CD4-positive, alpha-beta T cell treated with Interleukin-17A for 1 hour (primary cell): ENCODE data around the gene USP3.

Experiments
- DNase-seq: peaks from one replicate; pipeline ENCODE4 v3.0.0-alpha.2; 2020

USP3 gene

GRCh38 chr15:63553388-63553791 is 49.0 kb downstream of the USP3 start:
- peak; percentile 23 for DNase-seq

- no peak for DNase-seq
Measured at GRCh38 chr15:63554337-63554927, 50.0 kb downstream of the USP3 start.

GRCh38 chr15:63555507-63555906 is 51.1 kb downstream of the USP3 start:
- DNase-seq = no peak

GRCh38 chr15:63556246-63556645 is 51.9 kb downstream of the USP3 start:
- DNase-seq = no peak

- no peak for DNase-seq
Measured at GRCh38 chr15:63556736-63557135, 52.3 kb downstream of the USP3 start.

- DNase-seq = no peak
Measured at GRCh38 chr15:63559753-63560152, 55.4 kb downstream of the USP3 start.

- DNase-seq = peak; percentile 19
Measured at GRCh38 chr15:63560741-63561448, 56.5 kb downstream of the USP3 start.

GRCh38 chr15:63564093-63564492 is 59.7 kb downstream of the USP3 start:
- no peak for DNase-seq

GRCh38 chr15:63565536-63566186 is 61.3 kb downstream of the USP3 start:
- no peak for DNase-seq

- no peak for DNase-seq
Measured at GRCh38 chr15:63572749-63573464, 68.5 kb downstream of the USP3 start.

GRCh38 chr15:63573533-63573932 is 69.1 kb downstream of the USP3 start:
- no peak for DNase-seq

GRCh38 chr15:63575312-63575711 is 70.9 kb downstream of the USP3 start:
- DNase-seq = no peak

GRCh38 chr15:63576441-63576840 is 72.0 kb downstream of the USP3 start:
- DNase-seq = no peak

GRCh38 chr15:63582179-63582578 is 77.8 kb downstream of the USP3 start:
- DNase-seq = no peak

GRCh38 chr15:63582718-63583426 is 78.5 kb downstream of the USP3 start:
- DNase-seq = no peak

GRCh38 chr15:63586790-63587189 is 82.4 kb downstream of the USP3 start:
- DNase-seq = no peak

GRCh38 chr15:63587527-63587926 is 83.1 kb downstream of the USP3 start:
- no peak for DNase-seq

- no peak for DNase-seq
Measured at GRCh38 chr15:63588826-63589225, 84.4 kb downstream of the USP3 start.

GRCh38 chr15:63593705-63594671 is 89.6 kb downstream of the USP3 start:
- DNase-seq = no peak

- DNase-seq = no peak
Measured at GRCh38 chr15:63595065-63595464, 90.7 kb downstream of the USP3 start.

- no peak for DNase-seq
Measured at GRCh38 chr15:63595688-63596087, 91.3 kb downstream of the USP3 start.

GRCh38 chr15:63596676-63597037 is 92.3 kb downstream of the USP3 start:
- DNase-seq = no peak
